Eye (tissue), 1 donor: Measurements from ENCODE around the gene MAPKAP1.

Experiments
- DNase-seq: peaks from one replicate; pipeline ENCODE4 v3.0.0-alpha.2; 2015

Gene MAPKAP1

DNA sequence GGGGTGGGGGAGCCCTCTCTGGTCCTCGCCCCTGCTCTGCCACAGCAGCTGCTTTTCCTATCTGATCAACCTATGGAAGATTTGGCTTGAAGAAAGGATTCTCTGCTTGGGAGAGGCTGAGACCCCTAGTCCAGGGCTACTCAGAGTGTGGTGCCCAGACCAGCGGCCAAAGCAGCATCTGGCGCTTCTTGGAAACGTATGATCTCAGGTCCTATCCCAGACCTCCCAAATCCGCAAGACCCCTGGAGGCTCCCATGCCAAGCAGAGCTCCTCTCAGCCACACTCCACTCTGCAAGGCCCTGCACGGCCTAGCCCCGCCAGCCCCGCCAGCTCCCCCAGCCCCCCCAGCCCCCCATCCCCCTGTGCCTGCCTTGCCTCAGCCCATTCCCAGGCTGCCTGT lies 263.6 kb downstream of the MAPKAP1 start:
- no peak for DNase-seq

GRCh38 chr9:125442452-125442851 lies 264.6 kb downstream of the MAPKAP1 start:
- DNase-seq: no peak

- DNase-seq: no peak
Measured at GRCh38 chr9:125440411-125440810, 266.6 kb downstream of the MAPKAP1 start.

- DNase-seq: no peak
Measured at GRCh38 chr9:125439434-125440272, 267.4 kb downstream of the MAPKAP1 start.

- DNase-seq: no peak
Measured at GRCh38 chr9:125438506-125439433, 268.2 kb downstream of the MAPKAP1 start.

DNA sequence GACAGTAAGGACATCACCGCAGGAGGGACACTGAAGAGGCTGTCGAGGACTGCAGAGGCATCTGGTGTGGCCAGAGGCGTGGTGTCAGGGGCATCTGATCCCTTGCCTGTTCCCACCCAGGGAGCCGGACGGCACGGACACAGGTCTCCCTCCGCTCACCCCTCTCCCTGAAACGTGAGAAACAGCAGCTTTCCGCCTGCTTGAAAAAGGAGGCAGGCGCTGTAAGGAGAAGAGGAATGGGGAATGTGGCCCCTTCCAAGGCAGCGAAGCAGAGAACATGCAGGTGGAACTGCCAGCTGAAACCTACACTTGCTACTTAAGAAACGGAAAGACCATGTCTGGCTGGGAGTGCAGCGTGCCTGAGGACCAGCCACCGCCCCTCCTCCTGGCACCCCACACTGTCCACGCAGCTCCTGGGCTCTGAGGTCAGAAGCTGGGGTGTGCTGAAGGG lies 269.2 kb downstream of the MAPKAP1 start:
- DNase-seq: no peak

DNA sequence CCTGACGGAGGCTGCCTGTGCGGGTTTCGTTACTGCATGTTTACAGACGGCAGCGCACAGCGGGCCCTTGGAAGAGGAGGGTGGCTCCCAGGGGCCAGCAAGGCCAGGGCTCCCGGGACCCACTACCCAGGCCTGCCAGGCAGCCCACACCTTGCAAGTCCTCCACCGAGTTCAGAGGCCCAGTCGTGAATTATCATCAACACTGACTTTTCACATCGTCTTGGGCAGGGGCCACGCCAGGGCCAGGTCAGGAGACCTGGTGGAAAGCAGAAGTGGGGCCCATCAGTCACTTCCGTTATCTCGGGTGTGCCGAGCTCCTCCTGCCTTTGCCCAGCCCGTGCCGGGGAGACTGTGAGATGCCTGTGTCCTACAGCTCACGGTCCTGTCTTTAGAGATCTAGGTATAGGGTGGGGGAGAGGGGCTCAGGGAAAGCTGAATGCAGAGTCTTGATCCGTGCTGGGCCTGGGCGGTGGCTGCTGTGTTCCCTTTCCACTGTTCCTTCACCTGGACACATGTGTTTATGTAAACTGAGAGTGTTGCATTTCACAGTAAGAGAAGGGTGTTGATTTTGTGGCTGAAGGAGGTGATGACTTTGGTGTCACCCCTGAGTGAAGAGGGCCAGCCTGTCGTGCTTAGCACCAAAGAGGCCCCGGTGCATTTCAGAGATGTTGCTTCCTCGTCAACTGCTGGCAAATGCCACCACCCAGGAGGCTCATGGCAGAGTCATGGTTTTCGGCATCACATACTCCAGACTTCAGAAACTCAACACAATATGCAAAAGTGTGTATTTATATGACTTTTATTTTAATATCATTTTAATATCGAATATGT lies 270.2 kb downstream of the MAPKAP1 start:
- DNase-seq: no peak

DNA sequence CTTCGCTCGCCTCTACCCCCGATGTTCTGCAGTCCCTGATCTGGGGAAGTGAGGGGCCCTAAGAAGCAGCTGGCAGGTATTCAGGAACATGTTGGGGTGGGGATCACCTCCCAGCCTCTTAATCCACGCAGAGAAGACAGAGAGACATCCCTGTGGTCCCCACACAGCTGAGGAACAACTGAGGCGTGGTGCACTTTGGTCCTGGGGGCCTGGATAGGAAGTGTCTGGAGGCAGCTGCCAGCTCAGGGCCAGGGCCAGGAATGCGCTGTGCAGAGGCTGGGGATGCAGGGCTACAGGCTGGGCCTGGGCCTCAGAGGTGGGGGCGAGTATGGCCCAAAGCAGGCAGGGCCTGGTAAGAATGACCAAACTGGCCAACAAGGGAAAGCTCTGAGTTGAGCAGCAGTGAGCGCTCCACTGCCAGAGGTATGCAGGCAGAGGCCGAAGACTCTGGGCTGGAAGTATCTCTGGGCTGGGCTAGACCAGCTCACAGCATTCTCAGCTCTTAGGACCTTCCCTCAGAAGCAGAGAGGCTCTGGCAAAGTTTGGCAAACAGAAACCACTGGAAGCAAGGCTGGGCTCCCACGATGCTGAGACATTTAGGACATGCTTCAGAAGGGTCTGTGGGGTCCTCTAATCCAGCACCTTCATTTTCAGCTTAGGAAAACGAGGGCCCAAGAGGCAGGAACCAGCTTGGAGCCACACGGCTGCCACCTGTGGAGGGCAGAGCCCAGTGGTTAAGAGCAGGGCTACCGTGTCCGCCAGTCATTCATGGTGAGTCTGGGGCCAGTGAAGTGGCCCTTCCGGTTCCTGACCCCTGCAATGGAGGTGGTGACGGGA lies 271.0 kb downstream of the MAPKAP1 start:
- DNase-seq: no peak

GRCh38 chr9:125434986-125435775 lies 271.8 kb downstream of the MAPKAP1 start:
- DNase-seq: no peak

GRCh38 chr9:125433461-125434011 lies 273.5 kb downstream of the MAPKAP1 start:
- no peak for DNase-seq

DNA sequence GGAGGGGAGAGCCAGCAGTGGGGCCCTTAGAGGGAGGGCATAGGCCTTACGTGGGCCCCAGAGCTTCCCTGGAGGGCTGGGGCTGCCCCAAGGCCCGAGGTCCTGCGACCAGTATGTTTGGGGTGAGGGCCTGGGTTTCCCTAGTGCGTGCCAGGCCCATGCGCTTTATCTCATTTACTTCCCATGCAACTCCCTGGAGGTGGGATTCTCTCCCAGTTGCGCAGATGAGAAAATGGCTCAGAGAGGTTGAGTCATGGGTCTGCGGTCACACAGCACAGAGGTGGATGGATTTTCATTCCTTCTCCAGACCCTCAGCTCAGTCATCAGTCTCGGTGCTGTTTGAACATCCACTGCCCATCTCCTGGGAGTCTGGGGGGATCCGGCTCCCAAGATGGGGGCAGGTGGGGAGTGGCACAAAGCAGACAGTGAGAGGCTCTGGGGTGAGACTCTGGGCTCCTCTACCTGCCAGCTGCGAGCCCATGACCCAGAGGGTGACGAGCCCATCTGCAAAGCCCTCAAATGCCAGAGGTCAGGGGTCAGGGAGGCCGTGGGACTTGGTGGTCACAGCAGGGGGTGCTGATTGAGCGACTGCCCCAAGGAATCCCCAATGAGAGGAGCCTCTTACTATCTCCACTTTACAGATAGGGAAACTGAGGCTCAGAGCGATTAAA lies 274.2 kb downstream of the MAPKAP1 start:
- DNase-seq: no peak

GRCh38 chr9:125431741-125432271 lies 275.2 kb downstream of the MAPKAP1 start:
- DNase-seq: no peak

GRCh38 chr9:125431012-125431305 lies 276.0 kb downstream of the MAPKAP1 start:
- no peak for DNase-seq

GRCh38 chr9:125430161-125431011 lies 276.6 kb downstream of the MAPKAP1 start:
- no peak for DNase-seq

DNA sequence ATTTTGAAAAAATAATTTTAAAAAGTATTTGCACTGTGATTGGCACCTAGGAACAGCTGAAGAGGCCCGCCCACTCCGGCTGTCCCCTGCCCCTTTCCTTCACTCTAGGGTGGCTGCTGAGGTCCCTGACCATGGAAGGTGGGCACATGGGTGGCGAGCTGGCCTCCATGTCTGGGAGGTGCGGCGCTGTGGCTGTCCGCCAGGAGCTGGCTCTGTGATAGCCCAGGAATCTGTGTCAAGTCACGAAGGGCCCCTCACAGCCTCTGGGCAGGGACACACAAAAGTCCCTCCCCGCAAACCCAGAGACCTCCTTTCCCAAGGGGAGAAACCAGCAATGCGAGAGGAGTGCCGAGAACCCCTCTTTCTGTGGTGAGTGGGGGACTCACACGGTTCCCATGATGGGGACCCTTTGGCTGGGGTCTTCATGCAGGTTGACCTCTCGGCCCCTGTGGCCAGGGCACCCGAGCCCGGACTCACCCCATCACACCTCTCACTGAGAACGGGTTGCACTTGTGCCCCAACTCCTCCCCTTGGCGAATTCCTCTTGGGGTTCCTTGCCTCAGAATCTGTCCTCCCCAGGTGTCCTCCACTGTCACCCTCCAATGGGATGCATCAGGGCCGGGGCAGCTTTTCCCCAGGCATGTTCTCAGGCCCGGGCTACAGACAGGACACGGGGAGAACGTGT lies 277.4 kb downstream of the MAPKAP1 start:
- DNase-seq: no peak

DNA sequence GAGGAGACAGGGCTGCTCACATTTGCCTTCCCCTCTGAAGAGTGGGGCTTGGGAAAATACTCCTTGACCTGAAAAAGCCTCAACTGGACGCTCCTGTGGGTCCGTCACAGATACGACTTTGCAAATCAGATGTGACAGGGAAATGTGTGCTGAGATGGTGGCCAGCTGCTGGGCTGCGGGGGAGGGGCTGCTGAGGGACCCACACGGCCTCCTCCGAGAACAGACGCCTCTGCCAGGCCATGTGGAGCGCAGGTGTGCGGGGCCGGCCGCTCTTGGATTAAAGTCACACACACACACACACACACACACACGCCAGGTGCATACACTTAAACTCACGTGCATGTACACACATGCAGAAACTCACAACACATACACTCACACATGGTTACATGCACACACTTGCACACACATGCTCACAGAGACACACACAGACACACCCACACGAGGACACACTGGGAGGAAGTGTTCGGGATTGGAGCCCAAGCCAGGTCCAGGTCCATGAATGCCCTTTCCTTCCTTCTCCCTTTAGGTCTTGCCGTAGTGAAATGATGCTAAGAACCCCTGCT lies 278.0 kb downstream of the MAPKAP1 start:
- DNase-seq: peak; percentile 92

- no peak for DNase-seq
Measured at GRCh38 chr9:125428060-125428901, 278.7 kb downstream of the MAPKAP1 start.
